Activated CD4-positive, alpha-beta memory T cell treated with anti-CD3 and anti-CD28 coated beads, Interleukin-2, amount 10 ng/mL, durations not matched to agents 7 days and 5 days (primary cell): ENCODE data around the gene CPSF6. TPM values are rescaled to one million over a fixed set of nuclear protein-coding genes. Genes with fewer than 3 reads are reported as not detected.
"Not testable (repeated sequence)": the region's sequence is repeated elsewhere in the genome, so short reads cannot be mapped to it uniquely, and the experiment has no call there.

Experiments used
- CTCF ChIA-PET: fragments of 350-600 bp; sonication (Branson Sonifier 250); formaldehyde crosslinking; loops from one replicate; lab custom pipeline; 2021; ENCODE audit warnings: antibody characterized with exemption, inconsistent platforms; lab: Charles Lee
- POLR2A ChIA-PET: fragments of 350-600 bp; sonication (Branson Sonifier 250); formaldehyde crosslinking; loops from one replicate; lab custom pipeline; 2021; ENCODE audit warnings: antibody characterized with exemption; lab: Charles Lee
- DNase-seq: peaks from one replicate; pipeline ENCODE4 v3.0.0-alpha.2; 2020
- H3K27ac Mint-ChIP-seq: one replicate; pipeline ENCODE4 v1.8.0; 2021; ENCODE audit warnings: mild to moderate bottlenecking, mixed read lengths
- H3K27me3 Mint-ChIP-seq: one replicate; pipeline ENCODE4 v1.8.0; 2021; ENCODE audit warnings: mixed read lengths
- H3K36me3 Mint-ChIP-seq: one replicate; pipeline ENCODE4 v1.8.0; 2021; ENCODE audit warnings: low read depth, mixed read lengths
- H3K4me1 Mint-ChIP-seq: one replicate; pipeline ENCODE4 v1.8.0; 2021; ENCODE audit warnings: mixed read lengths
- H3K4me3 Mint-ChIP-seq: one replicate; pipeline ENCODE4 v1.8.0; 2021; ENCODE audit warnings: mild to moderate bottlenecking, mixed read lengths
- H3K9me3 Mint-ChIP-seq: one replicate; pipeline ENCODE4 v1.8.0; 2021; ENCODE audit warnings: mixed read lengths
- total RNA-seq, 2 experiments: library from RNA; stranded (reverse); gene quantifications; one replicate each; pipeline ENCODE4 v1.2.3, GENCODE V29; 2021

The CPSF6 gene
- total RNA-seq, 2 experiments from 2014 or later, result 89.9 to 91.6 TPM

- H3K27me3 Mint-ChIP-seq, result no peaks in the 10 kb centered on the region
- no peaks in the 10 kb centered on the region for H3K9me3 Mint-ChIP-seq
- peak overlapping the region; percentile 98 for H3K27ac Mint-ChIP-seq
- ChIA-PET POLR2A (interaction anchor here (0.7 to 3.8 kb wide), 7 partner anchors 8 to 432 kb away, joined by 4 to 27 read pairs (median 4); partner anchors contain the start of gene MDM2), CTCF (interaction anchor here (1.0 kb wide), 1 partner anchor 84 kb away, joined by 3 read pairs; no protein-coding TSS in a partner anchor)
- H3K4me1 Mint-ChIP-seq, result peaks cover 53% of the 10 kb centered on the region
- peak; percentile 33 for DNase-seq
- peak overlapping the region; percentile 100 for H3K4me3 Mint-ChIP-seq
- H3K36me3 Mint-ChIP-seq, result peaks cover 23% of the 10 kb centered on the region
These were observed 1.2 kb downstream of the CPSF6 start for GRCh38 chr12:69240631-69240995.

DNA sequence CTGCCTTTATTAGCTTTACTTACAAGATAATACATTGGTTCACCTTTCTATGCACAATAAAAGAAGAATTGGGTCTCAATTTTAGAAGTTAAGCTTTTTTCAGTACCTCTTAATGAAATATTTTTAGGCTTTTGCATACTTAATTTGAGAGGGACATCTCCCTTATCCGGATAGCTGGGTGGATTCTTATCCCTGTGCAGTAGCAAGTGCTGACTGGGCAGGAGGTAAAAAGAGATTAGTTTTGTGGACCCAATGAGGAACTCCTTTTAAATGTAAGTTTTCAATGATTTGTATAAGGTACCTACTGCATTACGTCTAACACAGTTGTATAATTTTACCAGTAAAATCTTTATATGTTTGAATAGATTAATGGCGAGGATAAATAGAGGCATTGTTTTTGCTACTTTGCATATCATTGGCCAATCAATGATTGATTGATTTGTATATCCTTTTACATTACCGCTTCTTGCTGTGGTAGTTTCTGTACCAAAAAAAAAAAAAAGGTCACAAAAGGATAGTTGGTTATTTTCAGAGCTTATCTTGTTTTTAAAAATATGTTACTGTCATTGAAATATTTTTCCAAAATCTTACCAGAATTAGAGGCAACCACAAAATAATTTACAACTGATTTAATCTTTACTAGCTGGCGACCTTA, 2.2 kb downstream of the CPSF6 start:
- Mint-ChIP-seq H3K4me1 (peaks cover 59% of the 10 kb centered on the region), H3K36me3 (peaks cover 23% of the 10 kb centered on the region), H3K27ac (no peak overlapping the region), H3K9me3 (no peaks in the 10 kb centered on the region), H3K27me3 (no peaks in the 10 kb centered on the region), H3K4me3 (peak overlapping the region; percentile 26)
- POLR2A ChIA-PET, result interaction anchor here (0.6 to 3.8 kb wide), 4 partner anchors 13 to 433 kb away, joined by 3 to 27 read pairs (median 5); partner anchors contain the start of gene MDM2
- no peak for DNase-seq
- CTCF ChIA-PET, result interaction anchor here (1.0 to 3.2 kb wide), 3 partner anchors 12 to 89 kb away, joined by 3 to 33 read pairs (median 20); no protein-coding TSS in a partner anchor

DNA sequence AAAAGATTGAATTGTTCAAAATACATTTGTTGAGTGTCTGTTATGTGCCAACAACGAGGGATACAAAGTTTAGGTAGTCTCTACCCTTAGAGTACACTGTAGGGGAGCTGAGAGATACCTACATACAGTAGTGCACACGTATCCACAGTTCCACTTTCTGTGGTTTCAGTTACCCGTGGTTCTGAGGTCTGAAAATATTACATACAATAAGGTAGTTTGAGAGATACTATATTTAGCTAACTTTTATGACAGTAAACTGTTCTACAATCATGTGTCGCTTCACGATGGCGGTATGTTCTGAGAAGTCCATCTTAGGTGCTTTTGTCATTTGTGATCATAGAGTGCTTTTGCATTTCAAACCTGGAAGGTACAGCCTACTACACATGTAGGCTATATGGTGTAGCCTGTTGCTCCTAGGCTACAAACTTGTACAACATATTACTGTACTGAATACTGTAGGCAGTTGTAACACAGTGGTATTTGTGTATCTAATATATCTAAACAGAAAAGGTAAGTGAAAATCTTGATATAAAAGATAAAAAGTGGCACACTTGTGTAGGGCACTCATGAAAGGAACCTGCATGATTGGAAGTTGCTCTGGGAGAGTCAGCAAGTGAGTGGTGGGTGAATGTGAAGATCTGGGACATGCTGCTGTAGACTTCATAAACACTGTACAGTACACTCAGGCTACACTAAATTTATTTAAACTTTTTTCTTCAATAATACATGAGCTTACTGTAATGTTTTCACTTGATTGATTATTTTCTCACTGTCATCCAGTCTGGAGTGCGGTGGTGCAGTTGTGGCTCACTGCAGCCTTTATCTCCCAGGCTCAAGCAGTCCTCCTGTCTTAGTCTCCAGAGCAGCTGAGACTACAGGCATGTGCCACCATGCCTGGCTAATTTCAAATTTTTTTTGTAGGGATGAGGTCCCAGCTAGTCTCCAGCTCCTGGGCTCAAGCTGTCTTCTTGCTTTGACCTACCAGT, 4.0 kb downstream of the CPSF6 start:
- peak overlapping the region; percentile 14 for H3K27ac Mint-ChIP-seq
- H3K4me3 Mint-ChIP-seq, result no peak overlapping the region
- H3K4me1 Mint-ChIP-seq, result peaks cover 67% of the 10 kb centered on the region
- CTCF ChIA-PET, result interaction anchor here (3.1 to 3.2 kb wide), 2 partner anchors 10 to 87 kb away, joined by 20 to 33 read pairs; no protein-coding TSS in a partner anchor
- no peak for DNase-seq
- H3K9me3 Mint-ChIP-seq, result no peaks in the 10 kb centered on the region
- H3K27me3 Mint-ChIP-seq, result no peaks in the 10 kb centered on the region
- H3K36me3 Mint-ChIP-seq, result peaks cover 36% of the 10 kb centered on the region
- POLR2A ChIA-PET, result interaction anchor here (0.6 to 1.2 kb wide), 3 partner anchors 9 to 91 kb away, joined by 3 read pairs; no protein-coding TSS in a partner anchor

DNA sequence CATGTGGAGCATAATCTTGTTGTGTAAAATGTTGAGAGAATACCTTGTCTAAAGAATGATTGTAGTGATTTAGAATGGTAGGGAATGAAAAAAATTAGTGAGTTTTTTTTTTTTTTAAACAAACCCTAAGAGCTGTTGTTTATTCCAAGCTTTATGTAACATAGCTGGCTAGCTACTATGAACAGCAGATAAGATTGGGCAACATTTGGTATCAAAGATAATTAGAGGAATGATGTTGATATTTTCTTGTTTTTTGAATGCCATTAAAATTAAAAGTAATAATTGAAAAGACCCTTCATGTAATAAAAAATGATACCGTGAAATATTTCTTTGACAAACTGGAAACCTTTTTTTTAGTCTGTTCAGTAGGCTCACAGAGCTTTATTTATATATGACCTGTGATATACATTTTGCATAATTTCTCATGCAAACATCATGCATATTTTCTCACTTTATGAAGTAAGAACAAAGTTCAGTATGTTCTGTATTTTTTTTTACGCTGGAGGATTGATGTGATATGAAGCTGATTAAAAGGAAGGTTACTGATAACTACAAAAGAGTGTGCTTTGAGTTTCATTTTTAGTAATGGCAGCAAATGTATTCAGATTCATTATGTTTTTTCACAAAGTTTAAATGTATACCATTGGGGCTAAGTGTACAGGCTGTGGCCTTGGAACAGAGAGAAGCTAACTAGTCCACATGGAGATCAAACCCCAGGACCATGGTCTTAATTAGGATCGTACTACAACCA, 8.1 kb downstream of the CPSF6 start:
- no peak for DNase-seq
- H3K27me3 Mint-ChIP-seq, result no peaks in the 10 kb centered on the region
- H3K27ac Mint-ChIP-seq, result no peak overlapping the region
- peak overlapping the region; percentile 2 for H3K4me3 Mint-ChIP-seq
- ChIA-PET CTCF (interaction anchor here (0.7 to 2.1 kb wide), 3 partner anchors 14 to 92 kb away, joined by 3 to 21 read pairs (median 3); no protein-coding TSS in a partner anchor), POLR2A (interaction anchor here (0.8 to 1.7 kb wide), 3 partner anchors 9 to 113 kb away, joined by 3 to 7 read pairs (median 4); no protein-coding TSS in a partner anchor)
- no peaks in the 10 kb centered on the region for H3K9me3 Mint-ChIP-seq
- peaks cover 37% of the 10 kb centered on the region for H3K36me3 Mint-ChIP-seq
- peaks cover 70% of the 10 kb centered on the region for H3K4me1 Mint-ChIP-seq

DNA sequence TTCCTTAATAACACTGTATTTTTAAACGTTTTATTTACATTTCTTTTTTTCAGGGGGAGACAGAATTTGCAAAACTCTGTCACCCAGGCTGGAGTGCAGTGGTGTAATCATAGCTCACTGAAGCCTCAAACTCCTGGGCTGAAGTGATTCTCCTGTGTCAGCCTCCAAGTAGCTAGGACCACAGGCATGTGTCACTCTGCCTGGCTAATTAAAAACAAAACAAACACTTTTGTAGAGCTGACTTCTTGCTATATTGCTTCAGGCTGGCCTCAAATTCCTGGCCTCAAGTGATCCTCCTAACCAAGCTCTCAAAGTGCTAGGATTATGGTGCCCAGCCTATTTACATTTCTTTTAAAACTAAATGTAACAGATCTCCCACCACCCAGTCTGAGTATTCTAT, 12.7 kb downstream of the CPSF6 start:
- H3K27ac Mint-ChIP-seq, result no peak overlapping the region
- CTCF ChIA-PET, result interaction anchor here (0.6 to 3.9 kb wide), 4 partner anchors 9 to 105 kb away, joined by 3 to 76 read pairs (median 12); no protein-coding TSS in a partner anchor
- H3K27me3 Mint-ChIP-seq, result no peaks in the 10 kb centered on the region
- H3K9me3 Mint-ChIP-seq, result no peaks in the 10 kb centered on the region
- H3K4me3 Mint-ChIP-seq, result no peak overlapping the region
- H3K36me3 Mint-ChIP-seq, result peaks cover 39% of the 10 kb centered on the region
- POLR2A ChIA-PET, result interaction anchor here (0.7 to 1.5 kb wide), 4 partner anchors 8 to 78 kb away, joined by 3 to 5 read pairs (median 4); no protein-coding TSS in a partner anchor
- no peak for DNase-seq
- peaks cover 46% of the 10 kb centered on the region for H3K4me1 Mint-ChIP-seq

GRCh38 chr12:69254046-69254445, 14.7 kb downstream of the CPSF6 start:
- ChIA-PET POLR2A (interaction anchor here (0.8 to 1.4 kb wide), 7 partner anchors 12 to 106 kb away, joined by 3 to 7 read pairs (median 4); no protein-coding TSS in a partner anchor), CTCF (interaction anchor here (0.7 to 3.9 kb wide), 15 partner anchors 9 to 446 kb away, joined by 3 to 76 read pairs (median 4); partner anchors contain the start of genes CCT2 and MDM2)
- peaks cover 40% of the 10 kb centered on the region for H3K36me3 Mint-ChIP-seq
- peak overlapping the region; percentile 48 for H3K27ac Mint-ChIP-seq
- H3K4me1 Mint-ChIP-seq, result peaks cover 31% of the 10 kb centered on the region
- H3K4me3 Mint-ChIP-seq, result no peak overlapping the region
- no peaks in the 10 kb centered on the region for H3K27me3 Mint-ChIP-seq
- no peak for DNase-seq
- H3K9me3 Mint-ChIP-seq, result no peaks in the 10 kb centered on the region

DNA sequence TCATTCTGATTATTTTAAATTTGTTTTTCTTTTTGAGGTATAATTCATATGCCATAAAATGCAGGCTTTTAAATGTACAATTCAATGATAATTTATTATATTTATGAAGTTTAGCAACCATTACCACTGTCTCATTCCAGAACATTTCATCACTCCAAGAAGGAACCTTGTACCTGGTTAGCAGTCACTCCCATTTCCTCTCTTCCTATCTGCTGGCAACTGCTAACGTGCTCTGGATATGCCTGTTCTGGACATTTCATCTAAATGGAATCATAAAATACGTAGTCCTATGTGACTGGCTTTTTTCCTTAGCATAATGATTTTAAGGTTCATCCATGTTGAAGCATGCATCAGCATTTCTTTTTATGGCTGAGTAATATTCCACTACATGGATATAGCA, 15.5 kb downstream of the CPSF6 start:
- Mint-ChIP-seq H3K27ac (no peak overlapping the region), H3K4me1 (peaks cover 24% of the 10 kb centered on the region), H3K4me3 (no peak overlapping the region), H3K9me3 (no peaks in the 10 kb centered on the region), H3K36me3 (peaks cover 42% of the 10 kb centered on the region), H3K27me3 (no peaks in the 10 kb centered on the region)
- ChIA-PET CTCF (interaction anchor here (1.0 to 3.9 kb wide), 12 partner anchors 9 to 331 kb away, joined by 3 to 76 read pairs (median 4); partner anchors contain the start of gene CCT2), POLR2A (interaction anchor here (0.8 to 1.4 kb wide), 6 partner anchors 13 to 105 kb away, joined by 3 to 7 read pairs (median 4); no protein-coding TSS in a partner anchor)
- no peak for DNase-seq

GRCh38 chr12:69258655-69259054, 19.3 kb downstream of the CPSF6 start:
- CTCF ChIA-PET, result interaction anchor here (1.8 kb wide), 1 partner anchor 32 kb away, joined by 6 read pairs; no protein-coding TSS in a partner anchor
- Mint-ChIP-seq H3K4me3 (no peak overlapping the region), H3K27ac (no peak overlapping the region), H3K4me1 (peaks cover 6% of the 10 kb centered on the region), H3K36me3 (peaks cover 63% of the 10 kb centered on the region), H3K9me3 (no peaks in the 10 kb centered on the region), H3K27me3 (no peaks in the 10 kb centered on the region)
- POLR2A ChIA-PET, result no interaction called here
- no peak for DNase-seq

- no peaks in the 10 kb centered on the region for H3K27me3 Mint-ChIP-seq
- peaks cover 70% of the 10 kb centered on the region for H3K36me3 Mint-ChIP-seq
- H3K9me3 Mint-ChIP-seq, result no peaks in the 10 kb centered on the region
- CTCF ChIA-PET, result interaction anchor here (0.9 kb wide), 1 partner anchor 15 kb away, joined by 3 read pairs; no protein-coding TSS in a partner anchor
- POLR2A ChIA-PET, result no interaction called here
- no peak overlapping the region for H3K4me3 Mint-ChIP-seq
- no peak overlapping the region for H3K27ac Mint-ChIP-seq
- peaks cover 6% of the 10 kb centered on the region for H3K4me1 Mint-ChIP-seq
- DNase-seq, result no peak
These were observed 23.1 kb downstream of the CPSF6 start for GRCh38 chr12:69262264-69262974.

DNA sequence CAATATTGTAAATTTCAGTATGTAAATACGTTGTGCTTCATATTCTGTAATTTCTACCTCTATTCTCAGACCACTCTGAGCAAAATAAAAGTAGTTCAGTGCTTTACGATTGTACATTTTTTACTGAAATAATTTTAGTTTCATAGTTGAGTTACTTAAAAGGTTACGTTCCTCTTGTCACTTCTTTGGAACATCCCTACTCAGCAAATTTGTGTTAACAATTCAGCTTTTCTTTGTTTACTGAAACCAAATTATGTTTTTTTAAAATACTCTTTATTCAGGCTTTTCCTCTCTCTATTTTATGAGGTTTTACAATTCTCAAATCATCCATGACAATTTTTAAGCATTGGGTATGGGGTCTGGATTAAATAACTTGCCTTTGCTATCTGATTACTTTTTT, 25.8 kb downstream of the CPSF6 start:
- ChIA-PET POLR2A (no interaction called here), CTCF (interaction anchor here (1.2 to 1.7 kb wide), 4 partner anchors 11 to 110 kb away, joined by 3 to 8 read pairs (median 6); no protein-coding TSS in a partner anchor)
- no peak for DNase-seq
- Mint-ChIP-seq H3K27ac (no peak overlapping the region), H3K36me3 (peaks cover 55% of the 10 kb centered on the region), H3K27me3 (no peaks in the 10 kb centered on the region), H3K4me1 (peaks cover 6% of the 10 kb centered on the region), H3K9me3 (no peaks in the 10 kb centered on the region), H3K4me3 (no peak overlapping the region)

DNA sequence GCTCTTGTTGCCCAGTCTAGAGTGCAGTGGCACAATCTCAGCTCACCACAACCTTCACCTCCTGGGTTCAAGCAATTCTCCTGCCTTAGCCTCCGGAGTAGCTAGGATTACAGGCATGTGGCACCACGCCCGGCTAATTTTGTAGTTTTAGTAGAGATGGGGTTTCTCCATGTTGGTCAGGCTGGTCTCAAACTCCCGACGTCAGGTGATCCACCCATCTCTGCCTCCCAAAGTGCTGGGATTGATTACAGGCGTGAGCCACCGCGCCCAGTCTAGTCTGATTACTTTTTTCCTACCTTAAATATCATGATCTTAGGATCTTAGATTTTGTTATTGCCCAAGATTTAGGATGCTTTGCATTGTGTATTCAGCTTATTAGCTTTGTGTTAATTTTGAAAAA, 26.3 kb downstream of the CPSF6 start:
- CTCF ChIA-PET, result interaction anchor here (1.2 to 1.7 kb wide), 3 partner anchors 11 to 111 kb away, joined by 5 to 8 read pairs (median 8); no protein-coding TSS in a partner anchor
- DNase-seq, H3K4me3 Mint-ChIP-seq, H3K9me3 Mint-ChIP-seq, H3K27me3 Mint-ChIP-seq, H3K4me1 Mint-ChIP-seq, H3K27ac Mint-ChIP-seq: not testable (repeated sequence)
- H3K36me3 Mint-ChIP-seq, result peaks cover 55% of the 10 kb centered on the region
- POLR2A ChIA-PET, result interaction anchor here (1.0 to 1.1 kb wide), 2 partner anchors 11 to 66 kb away, joined by 3 to 4 read pairs; no protein-coding TSS in a partner anchor
